GM21515 (cell line): ENCODE data around the gene GNAI1.

ENCODE experiments used
- ATAC-seq: cut with Tn5 transposase; IDR thresholded peaks from one replicate; pipeline ENCODE4 v1.9.1; 2021; ENCODE audit not compliant: unreplicated experiment

Gene GNAI1

GRCh38 chr7:80204919-80205318 lies 70.3 kb downstream of the GNAI1 start:
- no peak for ATAC-seq

- no peak for ATAC-seq
Measured at GRCh38 chr7:80206763-80207162, 72.1 kb downstream of the GNAI1 start.

- ATAC-seq = no peak
Measured at GRCh38 chr7:80207501-80207900, 72.9 kb downstream of the GNAI1 start.

GRCh38 chr7:80208700-80209099 lies 74.1 kb downstream of the GNAI1 start:
- no peak for ATAC-seq

GRCh38 chr7:80210400-80210799 lies 75.8 kb downstream of the GNAI1 start:
- no peak for ATAC-seq

GRCh38 chr7:80213814-80214213 lies 79.2 kb downstream of the GNAI1 start:
- ATAC-seq = no peak

- no peak for ATAC-seq
Measured at GRCh38 chr7:80215734-80216133, 81.1 kb downstream of the GNAI1 start.

- no peak for ATAC-seq
Measured at GRCh38 chr7:80216996-80217842, 82.6 kb downstream of the GNAI1 start.

GRCh38 chr7:80218723-80219122 lies 84.1 kb downstream of the GNAI1 start:
- ATAC-seq = no peak

- no peak for ATAC-seq
Measured at GRCh38 chr7:80220022-80220634, 85.5 kb downstream of the GNAI1 start.

- no peak for ATAC-seq
Measured at GRCh38 chr7:80224415-80224814, 89.8 kb downstream of the GNAI1 start.

- no peak for ATAC-seq
Measured at GRCh38 chr7:80225361-80225760, 90.7 kb downstream of the GNAI1 start.

GRCh38 chr7:80226629-80227028 lies 92.0 kb downstream of the GNAI1 start:
- ATAC-seq = no peak

- ATAC-seq = no peak
Measured at GRCh38 chr7:80230327-80230726, 95.7 kb downstream of the GNAI1 start.

- ATAC-seq = no peak
Measured at GRCh38 chr7:80231707-80232106, 97.1 kb downstream of the GNAI1 start.

GRCh38 chr7:80232979-80233724 lies 98.5 kb downstream of the GNAI1 start:
- ATAC-seq = no peak

- no peak for ATAC-seq
Measured at GRCh38 chr7:80235334-80235733, 100.7 kb downstream of the GNAI1 start.

GRCh38 chr7:80236681-80237080 lies 102.0 kb downstream of the GNAI1 start:
- no peak for ATAC-seq

- ATAC-seq = no peak
Measured at GRCh38 chr7:80240265-80241025, 105.8 kb downstream of the GNAI1 start.

- ATAC-seq = no peak
Measured at GRCh38 chr7:80241671-80242070, 107.0 kb downstream of the GNAI1 start.

GRCh38 chr7:80243425-80243824 lies 108.8 kb downstream of the GNAI1 start:
- no peak for ATAC-seq
